Stimulated activated CD4-positive, alpha-beta T cell treated with anti-CD3 and anti-CD28 coated beads, TNF-alpha, amount 100 ng/mL, for 48 hours (primary cell): ENCODE results near the gene ZSCAN26.
"Not testable (repeated sequence)": the region's sequence is repeated elsewhere in the genome, so short reads cannot be mapped to it uniquely, and the experiment has no call there.

ENCODE experiments used
- DNase-seq, 3 donors: peaks; one replicate each; pipeline ENCODE4 v3.0.0-alpha.2; 2020; ENCODE audit warnings: low read depth in 3 of 3

ZSCAN26 gene

GRCh38 chr6:28257042-28257441, 9.9 kb upstream of the ZSCAN26 start:
- DNase-seq, result no peak

GRCh38 chr6:28258877-28259777, 7.8 kb upstream of the ZSCAN26 start, which contains the start of gene NKAPL:
NKAPL (plus strand) TSS chr6:28259297; CDS start chr6:28259372, 75 bp downstream.
- peak; percentile 17 to 61 (median 50) for DNase-seq

- DNase-seq, result no peak
Observed at GRCh38 chr6:28263922-28264321, 3.0 kb upstream of the ZSCAN26 start.

GRCh38 chr6:28264834-28265401, 2.0 kb upstream of the ZSCAN26 start:
- DNase-seq, result no peak

GRCh38 chr6:28266563-28266961, 381 bp upstream of the ZSCAN26 start:
- no peak for DNase-seq

GRCh38 chr6:28267695-28268059, 734 bp downstream of the ZSCAN26 start:
- no peak for DNase-seq

GRCh38 chr6:28269492-28269891, 2.5 kb downstream of the ZSCAN26 start:
- no peak for DNase-seq

- no peak for DNase-seq
Observed at GRCh38 chr6:28274888-28275287, 7.9 kb downstream of the ZSCAN26 start.

- no peak for DNase-seq
Observed at GRCh38 chr6:28277746-28278145, 10.8 kb downstream of the ZSCAN26 start.

- no peak for DNase-seq
Observed at GRCh38 chr6:28280595-28281287, 13.8 kb downstream of the ZSCAN26 start.

- DNase-seq, result peak; percentile 23 to 41 (median 40)
Observed at GRCh38 chr6:28281288-28282064, 14.5 kb downstream of the ZSCAN26 start, which contains the start of gene PGBD1. PGBD1 (plus strand) TSS chr6:28281572; CDS start chr6:28283814, 2,242 bp downstream.

- no peak for DNase-seq
Observed at GRCh38 chr6:28282926-28283325, 16.0 kb downstream of the ZSCAN26 start.

GRCh38 chr6:28291573-28291972, 24.6 kb downstream of the ZSCAN26 start:
- DNase-seq, result no peak

GRCh38 chr6:28295326-28295725, 28.4 kb downstream of the ZSCAN26 start:
- no peak for DNase-seq

- no peak for DNase-seq
Observed at GRCh38 chr6:28296520-28297060, 29.6 kb downstream of the ZSCAN26 start.

- DNase-seq, result no peak
Observed at GRCh38 chr6:28303570-28303969, 36.6 kb downstream of the ZSCAN26 start.

- not testable (repeated sequence) for DNase-seq
Observed at GRCh38 chr6:28306363-28306762, 39.4 kb downstream of the ZSCAN26 start.

GRCh38 chr6:28311139-28311823, 44.3 kb downstream of the ZSCAN26 start:
- DNase-seq, result no peak

- DNase-seq, result no peak
Observed at GRCh38 chr6:28312939-28313338, 46.0 kb downstream of the ZSCAN26 start.

- DNase-seq, result no peak
Observed at GRCh38 chr6:28315628-28316027, 48.7 kb downstream of the ZSCAN26 start.

GRCh38 chr6:28317866-28318265, 50.9 kb downstream of the ZSCAN26 start:
- DNase-seq, result not testable (repeated sequence)
